ENCODE results near the gene NRG2.

- TF ChIP-seq POLR2AphosphoS5 (IDR thresholded peaks at IDR 0.05; ENCODE audit: low read depth, low read length) (no peak), POLR2A (IDR thresholded peaks at IDR 0.05; ENCODE audit: low read depth, low read length) (no peak)
These were observed 232.5 kb downstream of the NRG2 start for GRCh38 chr5:139810341-139811273.
